Endothelial cell of umbilical vein (primary cell): ENCODE results near the gene PLCH1. TPM values are rescaled to one million over a fixed set of nuclear protein-coding genes. Genes with fewer than 3 reads are reported as not detected.

Source experiments
- BruUV-seq: library from RNA; stranded (reverse); fragments of 400-500 nt; replicated peaks from 2 replicates; lab custom pipeline; 2021; lab: Mats Ljungman, UMichigan
- CTCF ChIA-PET: fragments of 300-600, 350-600 bp; sonication (Branson Sonifier 250); formaldehyde crosslinking; loops from one replicate; lab custom pipeline; 2021; ENCODE audit warnings: antibody characterized with exemption, inconsistent platforms; lab: Charles Lee
- POLR2A ChIA-PET: fragments of 300-600, 350-600 bp; sonication (Branson Sonifier 250); formaldehyde crosslinking; loops from one replicate; lab custom pipeline; 2021; ENCODE audit warnings: antibody characterized with exemption, inconsistent platforms; lab: Charles Lee
- DNase-seq: peaks from one replicate; pipeline ENCODE4 v3.0.0-alpha.2; 2011; ENCODE audit warnings: low read depth, low spot score
- FAIRE-seq: peaks from 2 replicates; lab custom pipeline; 2011; peaks lifted over from hg19 to GRCh38; lab: Jason Lieb, UNC
- H2AFZ ChIP-seq: 2 replicates; pipeline ENCODE4 v1.6.0; 2012; ENCODE audit warnings: low read depth, low read length, control low read depth, inconsistent platforms
- H3K27ac ChIP-seq: 2 replicates; pipeline ENCODE4 v1.5.1; 2011; ENCODE audit warnings: low read depth, mild to moderate bottlenecking, control low read depth, low read length, moderate library complexity; ENCODE audit not compliant: insufficient read depth
- H3K27me3 ChIP-seq, 2 experiments: 2 replicates each; pipeline versions ENCODE4 v1.6.0 to v1.6.1; 2011; ENCODE audit warnings: low read length in 2 of 2, mixed read lengths in 1 of 2; ENCODE audit not compliant: control insufficient read depth in 2 of 2, insufficient read depth in 2 of 2
- H3K36me3 ChIP-seq, 2 experiments: 2 replicates in 1 of 2; 3 replicates in 1 of 2; pipeline ENCODE4 v1.5.1; 2011; ENCODE audit warnings: low read length in 2 of 2, mild to moderate bottlenecking in 1 of 2, moderate library complexity in 1 of 2; ENCODE audit not compliant: control insufficient read depth in 2 of 2, insufficient read depth in 2 of 2; ENCODE audit errors: extremely low read depth in 1 of 2
- H3K4me1 ChIP-seq: 3 replicates; pipeline ENCODE4 v1.5.1; 2011; ENCODE audit warnings: mild to moderate bottlenecking, low read length; ENCODE audit not compliant: control insufficient read depth, insufficient read depth; ENCODE audit errors: extremely low read depth
- H3K4me2 ChIP-seq: 2 replicates; pipeline ENCODE4 v1.6.1; 2011; ENCODE audit warnings: low read length, control low read depth, mixed read lengths; ENCODE audit not compliant: insufficient read depth
- H3K4me3 ChIP-seq, 3 experiments: fragments of 200-600 bp in 1 of 3; sonication (generic), shearing (Covaris generic) in 1 of 3; replicated peaks in 1 of 3; 2 replicates each; pipeline ENCODE4 v1.5.1; 2011 to 2016; ENCODE audit warnings: control low read depth in 3 of 3, low read length in 3 of 3, mild to moderate bottlenecking in 2 of 3, inconsistent platforms in 1 of 3, low read depth in 1 of 3, moderate library complexity in 1 of 3; ENCODE audit not compliant: insufficient read depth in 1 of 3
- H3K79me2 ChIP-seq: 2 replicates; pipeline ENCODE4 v1.6.0; 2012; ENCODE audit warnings: low read length, inconsistent platforms; ENCODE audit not compliant: control insufficient read depth, insufficient read depth
- H3K9ac ChIP-seq: replicated peaks from 2 replicates; pipeline ENCODE3; 2011; ENCODE audit warnings: low read length, control low read depth; ENCODE audit not compliant: insufficient read depth; ENCODE audit errors: extremely low read depth
- H3K9me1 ChIP-seq: replicated peaks from 3 replicates; pipeline ENCODE4 v1.6.0; 2011; ENCODE audit warnings: mild to moderate bottlenecking, low read length; ENCODE audit not compliant: control insufficient read depth, insufficient read depth; ENCODE audit errors: extremely low read depth
- H3K9me3 ChIP-seq: replicated peaks from 2 replicates; pipeline ENCODE4 v1.5.1; 2012; ENCODE audit warnings: low read length, inconsistent platforms; ENCODE audit not compliant: control insufficient read depth, insufficient read depth
- H4K20me1 ChIP-seq: replicated peaks from 2 replicates; pipeline ENCODE3; 2011; ENCODE audit warnings: mild to moderate bottlenecking, low read length; ENCODE audit not compliant: control insufficient read depth, insufficient read depth; ENCODE audit errors: extremely low read depth
- EZH2 ChIP-seq: IDR thresholded peaks from 2 replicates; pipeline ENCODE4 v1.6.1; 2012; ENCODE audit warnings: borderline replicate concordance, low read depth, mild to moderate bottlenecking, moderate library complexity, low read length, inconsistent platforms; ENCODE audit not compliant: severe bottlenecking
- FOS ChIP-seq: IDR thresholded peaks from 2 replicates; pipeline ENCODE4 v1.6.1; 2011; ENCODE audit warnings: mild to moderate bottlenecking, low read length, moderate library complexity, borderline replicate concordance; ENCODE audit not compliant: insufficient read depth
- GATA2 ChIP-seq: IDR thresholded peaks from 2 replicates; pipeline ENCODE4 v1.7.0; 2011; ENCODE audit warnings: low read depth, mild to moderate bottlenecking, moderate library complexity, mixed read lengths, low read length; ENCODE audit not compliant: insufficient read length, insufficient read depth
- JUN ChIP-seq: IDR thresholded peaks from 2 replicates; pipeline ENCODE4 v1.6.1; 2011; ENCODE audit warnings: borderline replicate concordance, low read depth; ENCODE audit not compliant: insufficient read length, insufficient read depth
- MAX ChIP-seq: IDR thresholded peaks from 2 replicates; pipeline ENCODE4 v1.6.1; 2011; ENCODE audit not compliant: insufficient read depth, insufficient read length
- MYC ChIP-seq: IDR thresholded peaks from one replicate; pipeline ENCODE4 v1.6.1; 2011; ENCODE audit warnings: mild to moderate bottlenecking, low read depth, low read length
- POLR2A ChIP-seq: IDR thresholded peaks from 2 replicates; pipeline ENCODE4 v1.6.1; 2012; ENCODE audit warnings: low read depth, mild to moderate bottlenecking, control low read depth, low read length
- POLR2AphosphoS5 ChIP-seq: IDR thresholded peaks from 2 replicates; pipeline ENCODE4 v1.6.1; 2012; ENCODE audit warnings: low read depth, mild to moderate bottlenecking, control low read depth, low read length, moderate library complexity; ENCODE audit not compliant: insufficient read depth
- dilution Hi-C: fragments of 300-500 bp; cut with MboI; formaldehyde crosslinking; loops from one replicate; pipeline ENCODE4 v1.15.0; 2019; ENCODE audit warnings: low sequenced_read_pairs; ENCODE audit not compliant: extremely low pct_ligation_motif_present
- intact Hi-C: fragments of 100-400 bp; cut with micrococcal nuclease; formaldehyde crosslinking; loops from one replicate; pipeline ENCODE4 v1.10.0; 2022
- polyA plus RNA-seq, 4 experiments: library from polyadenylated mRNA; depleted of rRNA in 3 of 4; stranded (reverse) in 3 of 4; unstranded in 1 of 4; fragments of >200 nt; gene quantifications; 2 replicates each; pipeline versions ENCODE4 v1.2.1 to v1.2.3, GENCODE V29; 2011 to 2012; ENCODE audit warnings: missing spikeins in 1 of 4
- total RNA-seq: library from RNA; stranded (reverse); gene quantifications from 2 replicates; pipeline ENCODE4 v1.2.3, GENCODE V29; 2021
- TF ChIP-seq, protein P1 (sequence below), 2 donors: IDR thresholded peaks; 1 replicate in 1 of 2; 2 replicates in 1 of 2; pipeline ENCODE4 v1.5.1; 2011; ENCODE audit warnings: low read length in 2 of 2, mild to moderate bottlenecking in 2 of 2, moderate library complexity in 2 of 2, control low read depth in 1 of 2, inconsistent platforms in 1 of 2, low read depth in 1 of 2; ENCODE audit not compliant: insufficient read depth in 1 of 2; ENCODE audit errors: extremely low read depth in 1 of 2

The PLCH1 gene
- total and polyA plus RNA-seq, 2 donors (not counting 3 experiments of a cell fraction or from before 2014, with no cell fraction given): 0.03 TPM; not detected in 1

- peaks cover 2% of the 10 kb centered on the region for H3K9me3 ChIP-seq
- H3K79me2 ChIP-seq: no peaks in the 10 kb centered on the region
- ChIA-PET POLR2A (no interaction called here), CTCF (no interaction called here)
- H3K4me3 ChIP-seq: no peak overlapping the region
- no peaks in the 10 kb centered on the region for H4K20me1 ChIP-seq
- DNase-seq: no peak
- BruUV-seq: no TSS peak
- H2AFZ ChIP-seq: no peak overlapping the region
- no peak overlapping the region for H3K4me2 ChIP-seq
- H3K9me1 ChIP-seq: no peaks in the 10 kb centered on the region
- no peaks in the 10 kb centered on the region for H3K36me3 ChIP-seq
- H3K4me1 ChIP-seq: no peaks in the 10 kb centered on the region
- H3K27me3 ChIP-seq: no peaks in the 10 kb centered on the region
- TF ChIP-seq JUN: no peak
- TF ChIP-seq FOS: no peak
- TF ChIP-seq EZH2: no peak
- TF ChIP-seq MYC: no peak
- no peak for TF ChIP-seq GATA2
- TF ChIP-seq, protein P1, sequence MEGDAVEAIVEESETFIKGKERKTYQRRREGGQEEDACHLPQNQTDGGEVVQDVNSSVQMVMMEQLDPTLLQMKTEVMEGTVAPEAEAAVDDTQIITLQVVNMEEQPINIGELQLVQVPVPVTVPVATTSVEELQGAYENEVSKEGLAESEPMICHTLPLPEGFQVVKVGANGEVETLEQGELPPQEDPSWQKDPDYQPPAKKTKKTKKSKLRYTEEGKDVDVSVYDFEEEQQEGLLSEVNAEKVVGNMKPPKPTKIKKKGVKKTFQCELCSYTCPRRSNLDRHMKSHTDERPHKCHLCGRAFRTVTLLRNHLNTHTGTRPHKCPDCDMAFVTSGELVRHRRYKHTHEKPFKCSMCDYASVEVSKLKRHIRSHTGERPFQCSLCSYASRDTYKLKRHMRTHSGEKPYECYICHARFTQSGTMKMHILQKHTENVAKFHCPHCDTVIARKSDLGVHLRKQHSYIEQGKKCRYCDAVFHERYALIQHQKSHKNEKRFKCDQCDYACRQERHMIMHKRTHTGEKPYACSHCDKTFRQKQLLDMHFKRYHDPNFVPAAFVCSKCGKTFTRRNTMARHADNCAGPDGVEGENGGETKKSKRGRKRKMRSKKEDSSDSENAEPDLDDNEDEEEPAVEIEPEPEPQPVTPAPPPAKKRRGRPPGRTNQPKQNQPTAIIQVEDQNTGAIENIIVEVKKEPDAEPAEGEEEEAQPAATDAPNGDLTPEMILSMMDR (IDR thresholded peaks at IDR 0.05; ENCODE audit: extremely low read depth in 1 of 2, insufficient read depth in 1 of 2, low read depth in 1 of 2, low read length in 2 of 2): no peak
- TF ChIP-seq POLR2A: no peak
- no peak for TF ChIP-seq POLR2AphosphoS5
- no peak for TF ChIP-seq MAX
- no peak overlapping the region for H3K27ac ChIP-seq
- FAIRE-seq: no peak
- H3K9ac ChIP-seq: no peak overlapping the region
- intact Hi-C loops (no loop called here), dilution Hi-C loops (no loop called here)
These were observed 224.4 kb downstream of the PLCH1 start for GRCh38 chr3:155520463-155520862.
